HG03354 (cell line): Measurements from ENCODE around the gene KCNN4.
"Not testable (repeated sequence)": the region's sequence is repeated elsewhere in the genome, so short reads cannot be mapped to it uniquely, and the experiment has no call there.

Experiments
- ATAC-seq: cut with Tn5 transposase; IDR thresholded peaks from one replicate; pipeline ENCODE4 v1.9.1; 2021; ENCODE audit warnings: mild to moderate bottlenecking; ENCODE audit not compliant: unreplicated experiment, poor library complexity, severe bottlenecking

KCNN4 gene

DNA sequence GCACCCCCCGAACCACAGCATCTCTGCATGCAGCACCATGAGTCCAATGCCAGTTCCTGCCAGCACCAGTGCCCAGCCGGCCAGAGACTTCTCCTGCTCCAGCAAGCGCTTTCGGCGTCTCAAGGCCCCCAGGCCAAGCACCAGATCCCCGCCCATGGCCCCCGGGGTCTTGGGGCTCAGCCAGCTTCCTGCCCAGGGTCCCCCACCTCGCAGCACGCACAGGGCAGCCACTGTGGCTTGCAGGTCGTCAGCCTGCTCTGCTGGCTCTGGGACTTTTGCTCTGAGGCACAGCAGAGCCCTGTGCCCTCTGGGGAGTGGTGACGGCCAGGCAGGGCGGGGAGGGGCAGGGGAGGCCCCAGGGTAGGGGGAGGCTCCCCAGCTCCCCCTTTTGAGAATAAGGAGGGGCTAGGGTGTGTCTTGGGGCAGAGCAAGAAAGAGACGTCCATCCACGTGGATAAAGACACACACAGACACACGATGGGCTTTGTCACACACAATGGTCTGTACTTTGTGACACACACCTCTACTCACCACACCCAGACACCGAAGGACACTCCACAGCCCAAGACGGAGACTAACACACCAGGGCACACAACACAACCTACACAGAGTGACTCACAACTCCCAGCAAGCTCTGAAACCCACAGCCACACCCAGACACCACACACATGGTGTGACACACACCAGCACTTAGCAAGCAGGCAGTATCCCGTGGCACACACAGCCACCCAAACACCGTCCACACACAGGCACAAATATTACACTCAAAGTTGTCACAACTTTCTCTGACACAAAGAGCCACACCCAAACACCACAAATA lies at the start of gene KCNN4:
Gene KCNN4 (minus strand): TSS at position 268 of the 820 bp plus-strand sequence. CDS start 112 bp downstream, at position 156.
- peak; percentile 36 for ATAC-seq

GRCh38 chr19:43826787-43827754 lies 46.3 kb upstream of the KCNN4 start, which contains the start of gene ZNF283:
Gene ZNF283 (plus strand): TSS chr19:43827321. CDS start chr19:43833505, 6,184 bp downstream.
- peak; percentile 92 for ATAC-seq

GRCh38 chr19:43824572-43824971 lies 43.8 kb upstream of the KCNN4 start:
- not testable (repeated sequence) for ATAC-seq

- not testable (repeated sequence) for ATAC-seq
Measured at GRCh38 chr19:43823856-43824255, 43.1 kb upstream of the KCNN4 start.

DNA sequence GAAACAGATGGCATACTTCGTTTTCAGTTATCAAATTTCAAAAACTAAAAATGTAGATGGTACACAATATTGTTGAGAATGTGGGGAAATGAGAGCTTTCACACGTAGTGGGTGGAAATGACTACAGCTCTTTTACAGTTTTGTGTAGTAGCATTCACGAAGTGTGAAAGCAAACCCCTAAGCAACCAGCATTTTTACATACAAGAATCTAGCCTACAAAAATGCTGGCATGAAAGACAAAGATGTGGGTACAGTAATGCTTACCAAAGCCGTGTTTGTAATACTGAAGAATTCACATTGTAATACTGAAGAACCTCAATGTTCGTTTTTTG lies 40.1 kb upstream of the KCNN4 start:
- ATAC-seq, result no peak

- ATAC-seq, result no peak
Measured at GRCh38 chr19:43820098-43820883, 39.5 kb upstream of the KCNN4 start.

DNA sequence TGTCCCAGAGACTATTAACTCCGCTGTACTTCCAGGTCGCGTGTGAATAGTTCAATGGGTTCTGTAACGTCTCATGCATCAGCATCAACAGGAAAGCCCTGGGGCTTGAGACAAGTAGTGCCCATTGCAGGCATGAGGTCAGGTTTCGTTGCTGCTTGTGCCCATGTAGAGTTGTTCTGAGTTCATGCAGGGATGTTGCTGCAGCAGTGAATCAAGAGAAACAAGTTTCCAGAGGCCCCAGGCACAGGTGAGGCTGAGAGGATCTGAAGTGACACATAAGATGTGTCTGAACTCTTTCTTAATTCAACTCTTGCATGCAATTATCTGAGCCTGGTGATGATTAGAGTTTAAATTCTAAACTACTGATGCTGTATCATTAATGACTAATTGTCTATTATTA lies 37.7 kb upstream of the KCNN4 start:
- ATAC-seq, result no peak

- not testable (repeated sequence) for ATAC-seq
Measured at GRCh38 chr19:43817454-43817853, 36.7 kb upstream of the KCNN4 start.

DNA sequence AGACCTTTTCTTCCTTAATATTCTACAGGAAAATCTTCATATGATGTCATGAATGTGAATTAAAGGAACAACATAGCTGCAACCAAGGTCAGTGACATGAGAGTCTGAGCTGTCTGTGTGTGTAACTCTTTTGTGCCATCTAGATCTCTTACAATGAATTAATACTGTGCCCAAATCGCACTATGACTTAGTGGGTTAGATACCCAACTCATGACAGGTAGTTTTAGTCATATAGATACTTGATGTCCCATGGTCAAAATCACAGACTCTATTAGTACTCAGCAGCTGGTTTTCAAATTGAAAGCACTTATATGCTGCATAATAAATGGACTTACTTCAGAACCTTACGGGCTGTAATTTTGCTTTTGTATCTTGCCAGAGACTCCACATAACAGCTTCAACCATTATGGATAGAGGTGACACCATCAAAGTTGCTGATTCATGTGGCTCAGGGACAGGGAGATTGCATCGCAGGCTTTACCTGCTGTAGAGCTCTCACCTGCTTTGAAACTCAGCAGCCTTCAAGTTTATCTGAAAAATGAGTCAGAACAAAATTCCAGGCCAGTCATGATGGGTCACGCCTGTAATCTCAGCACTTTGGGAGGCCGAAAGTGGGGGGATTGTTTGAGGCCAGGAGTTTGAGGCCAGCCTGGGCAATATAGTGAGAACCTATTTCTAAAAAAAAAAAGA lies 34.0 kb upstream of the KCNN4 start:
- ATAC-seq, result no peak

- ATAC-seq, result no peak
Measured at GRCh38 chr19:43812688-43813087, 31.9 kb upstream of the KCNN4 start.

DNA sequence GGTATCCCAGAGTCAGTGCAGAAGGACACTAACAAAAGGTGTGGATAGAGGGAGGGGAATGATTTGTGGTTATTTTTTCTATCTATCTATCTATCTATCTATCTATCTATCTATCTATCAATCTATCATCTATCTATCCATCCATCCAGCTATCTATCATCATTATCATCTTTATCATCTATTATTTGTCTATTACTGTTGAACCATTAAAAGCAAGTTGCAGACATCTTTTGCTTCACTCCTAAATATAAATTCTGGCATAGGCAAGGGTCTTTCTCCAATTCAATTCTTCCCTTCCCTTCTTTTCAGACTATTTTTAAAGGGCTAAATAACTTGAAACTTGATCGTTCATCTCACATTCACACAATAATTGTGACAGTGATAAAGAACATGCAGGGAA lies 31.5 kb upstream of the KCNN4 start:
- no peak for ATAC-seq

DNA sequence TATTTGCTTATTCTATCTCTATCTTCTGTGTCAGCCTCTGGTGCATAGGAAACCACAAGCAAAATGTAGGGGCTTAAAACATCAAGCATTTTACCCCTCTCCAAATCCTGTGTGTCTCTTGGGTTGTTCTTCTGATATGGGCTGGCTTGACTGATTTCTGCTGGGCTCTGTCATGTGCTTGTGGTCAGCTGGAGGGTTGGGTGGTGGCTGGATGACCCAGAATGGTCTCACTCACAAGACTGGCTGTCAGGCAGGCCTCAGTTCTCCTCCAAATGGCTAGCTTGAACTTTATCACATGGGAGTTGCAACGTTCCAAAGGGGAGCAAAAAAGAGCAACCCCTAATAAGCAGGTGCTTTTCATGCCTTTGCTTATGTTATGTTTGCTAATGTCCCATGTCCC lies 31.1 kb upstream of the KCNN4 start:
- no peak for ATAC-seq

DNA sequence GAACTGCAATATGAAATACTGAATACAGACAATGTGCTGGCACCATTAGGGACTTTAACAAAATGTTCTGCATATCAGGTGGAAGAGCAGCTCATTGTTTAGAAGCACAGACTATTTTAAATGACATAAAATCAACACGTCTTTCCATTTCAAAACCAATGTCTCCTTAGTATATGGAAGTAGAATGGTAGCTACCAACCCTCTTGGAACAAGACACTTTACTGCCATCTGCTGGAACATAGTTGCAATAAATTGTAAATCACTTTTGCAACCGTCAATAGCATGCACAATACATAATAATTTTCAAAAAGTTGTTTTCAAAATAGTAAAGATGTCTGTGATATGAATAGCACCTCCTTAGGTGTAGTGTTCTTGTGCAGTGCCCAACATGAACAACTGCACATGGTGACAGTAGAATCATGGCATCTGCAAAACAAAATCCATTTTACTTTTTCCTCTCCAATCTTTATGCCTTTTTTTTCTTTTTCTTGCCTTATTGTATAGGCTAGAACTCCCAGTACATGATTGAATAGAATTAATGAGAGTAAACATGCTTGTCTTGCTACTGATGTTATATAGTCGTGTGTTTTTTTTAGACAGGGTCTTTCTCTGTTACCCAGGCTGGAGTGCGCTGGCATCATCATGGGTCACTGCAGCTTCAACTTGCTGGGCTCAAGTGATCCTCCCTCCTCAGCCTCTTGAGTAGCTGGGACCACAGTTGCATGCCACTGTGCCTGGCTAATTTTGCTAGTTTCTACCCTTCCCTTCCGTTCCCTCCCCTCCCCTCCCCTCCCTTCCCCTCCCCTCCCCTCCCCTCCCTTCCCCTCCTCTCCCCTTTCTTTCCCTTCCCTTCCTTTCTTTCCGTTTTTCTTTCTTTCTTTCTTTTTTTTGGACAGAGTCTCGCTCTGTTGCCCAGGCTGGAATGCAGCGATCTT lies 29.3 kb upstream of the KCNN4 start:
- no peak for ATAC-seq

GRCh38 chr19:43807651-43808050 lies 26.9 kb upstream of the KCNN4 start:
- ATAC-seq, result no peak

DNA sequence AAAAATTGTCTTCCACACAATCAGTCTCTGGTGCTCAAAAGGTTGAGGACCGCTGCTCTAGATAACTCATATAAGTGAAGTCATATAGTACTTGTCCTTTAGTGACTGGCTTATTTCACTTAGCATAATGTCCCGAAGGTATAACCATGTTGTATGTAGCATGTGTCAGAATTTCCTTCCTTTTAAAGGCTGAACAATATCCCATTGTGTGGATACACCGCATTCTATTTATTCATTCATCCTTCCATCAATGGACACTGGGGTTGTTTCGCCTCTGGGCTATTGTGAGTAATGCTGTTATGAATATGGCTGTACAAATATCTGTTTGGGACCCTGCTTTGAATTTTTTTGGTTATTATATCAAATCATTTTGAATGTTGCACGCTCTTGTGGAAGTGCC lies 26.1 kb upstream of the KCNN4 start:
- no peak for ATAC-seq

DNA sequence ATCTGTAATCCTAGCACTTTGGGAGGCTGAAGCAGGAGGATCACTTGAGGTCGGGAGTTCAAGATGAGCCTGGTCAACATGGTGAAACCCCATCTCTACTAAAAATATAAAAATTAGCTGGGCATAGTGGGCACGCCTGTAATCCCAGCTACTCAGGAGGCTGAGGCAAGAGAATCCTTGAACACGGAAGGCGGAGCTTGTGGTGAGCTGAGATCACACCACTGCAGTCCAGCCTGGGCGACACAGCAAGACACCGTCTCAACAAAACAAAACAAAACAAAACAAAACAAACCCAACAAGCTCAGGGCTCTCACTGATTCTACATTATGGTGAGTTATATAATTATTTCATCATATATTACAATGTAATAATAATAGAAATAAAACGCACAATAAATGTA lies 25.6 kb upstream of the KCNN4 start:
- not testable (repeated sequence) for ATAC-seq

- ATAC-seq, result no peak
Measured at GRCh38 chr19:43804432-43804831, 23.7 kb upstream of the KCNN4 start.

DNA sequence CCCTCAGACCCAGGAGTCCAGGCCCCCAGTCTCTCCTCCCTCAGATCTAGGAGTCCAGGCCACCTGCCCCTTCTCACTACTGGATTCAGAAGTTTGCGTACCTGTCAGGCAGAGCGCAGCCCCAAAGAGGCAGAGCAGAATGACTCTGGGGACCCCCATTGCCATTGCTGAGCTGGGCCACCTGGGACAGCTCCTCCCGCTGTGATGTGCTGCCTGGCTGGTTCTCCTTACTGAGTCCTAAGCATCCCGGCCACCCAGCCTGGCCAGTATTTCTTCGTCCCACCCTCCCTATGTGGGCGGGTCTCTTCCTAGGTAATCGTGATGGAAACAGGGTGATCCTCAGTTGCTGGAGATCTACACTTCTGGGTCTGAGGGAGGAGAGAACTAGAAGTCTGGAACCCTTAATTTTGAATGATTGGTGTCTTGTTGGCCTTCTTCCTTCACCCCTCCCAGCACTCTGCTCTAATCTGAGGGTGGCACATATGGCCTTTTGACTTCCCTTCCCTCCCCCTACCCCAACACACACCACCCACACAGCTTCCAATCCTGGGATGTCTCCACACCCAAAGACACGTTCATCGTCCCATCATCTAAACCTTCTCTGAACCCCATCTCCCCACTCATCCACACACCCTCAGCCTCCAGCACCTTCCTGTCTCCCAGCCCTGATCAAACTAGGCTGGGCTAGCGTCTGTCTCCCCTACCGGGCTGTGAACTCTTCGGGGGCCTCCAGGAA lies 21.6 kb upstream of the KCNN4 start, which contains the start of gene LYPD5:
Gene LYPD5 (minus strand): TSS at position 232 of the 736 bp plus-strand sequence. CDS start 67 bp downstream, at position 165.
- ATAC-seq, result no peak
